Parathyroid adenoma (tissue), 2 donors: ENCODE measurements around the gene CDH11.

ENCODE experiments used
- H2AFZ ChIP-seq: fragments of 300-600 bp; sonication (generic); one replicate; pipeline ENCODE4 v1.7.0; 2017; ENCODE audit warnings: antibody characterized with exemption, mild to moderate bottlenecking
- H3K27ac ChIP-seq: fragments of 300-600 bp; sonication (generic); one replicate; pipeline ENCODE4 v1.7.0; 2017
- H3K27me3 ChIP-seq: fragments of 300-600 bp; sonication (generic); one replicate; pipeline ENCODE4 v1.7.0; 2017; ENCODE audit warnings: low read length; ENCODE audit not compliant: control insufficient read depth, insufficient read depth
- H3K36me3 ChIP-seq: fragments of 300-600 bp; sonication (generic); one replicate; pipeline ENCODE4 v1.7.0; 2017; ENCODE audit warnings: low read length; ENCODE audit not compliant: control insufficient read depth, insufficient read depth
- H3K4me1 ChIP-seq: fragments of 300-600 bp; sonication (generic); one replicate; pipeline ENCODE4 v1.7.0; 2017; ENCODE audit warnings: control low read depth
- H3K4me2 ChIP-seq: fragments of 300-600 bp; sonication (generic); one replicate; pipeline ENCODE4 v1.7.0; 2017; ENCODE audit warnings: low read length
- H3K4me3 ChIP-seq: fragments of 300-600 bp; sonication (generic); one replicate; pipeline ENCODE4 v1.7.0; 2017; ENCODE audit warnings: low read depth, low read length
- H3K79me2 ChIP-seq: fragments of 300-600 bp; sonication (generic); one replicate; pipeline ENCODE4 v1.7.0; 2017; ENCODE audit warnings: control low read depth
- H3K9ac ChIP-seq: fragments of 300-600 bp; sonication (generic); one replicate; pipeline ENCODE4 v1.7.0; 2017; ENCODE audit warnings: mild to moderate bottlenecking
- H3K9me3 ChIP-seq: fragments of 300-600 bp; sonication (generic); one replicate; pipeline ENCODE4 v1.7.0; 2017; ENCODE audit warnings: low read length; ENCODE audit not compliant: control insufficient read depth
- TF ChIP-seq, protein P1 (sequence below): fragments of 300-600 bp; sonication (generic); IDR thresholded peaks from one replicate; pipeline ENCODE4 v1.7.0; 2017; ENCODE audit warnings: antibody characterized with exemption, mild to moderate bottlenecking
- donor health status: primary hyperparathyroidism.

CDH11 gene

GRCh38 chr16:64916051-64916450 is 205.8 kb downstream of the CDH11 start:
- H3K4me1 ChIP-seq, result no peaks in the 10 kb centered on the region
- H3K4me3 ChIP-seq, result no peak overlapping the region
- H3K27me3 ChIP-seq, result no peaks in the 10 kb centered on the region
- no peak overlapping the region for H3K9ac ChIP-seq
- H3K79me2 ChIP-seq, result no peaks in the 10 kb centered on the region
- H3K27ac ChIP-seq, result no peak overlapping the region
- no peak overlapping the region for H3K4me2 ChIP-seq
- H2AFZ ChIP-seq, result no peak overlapping the region
- TF ChIP-seq, protein P1, sequence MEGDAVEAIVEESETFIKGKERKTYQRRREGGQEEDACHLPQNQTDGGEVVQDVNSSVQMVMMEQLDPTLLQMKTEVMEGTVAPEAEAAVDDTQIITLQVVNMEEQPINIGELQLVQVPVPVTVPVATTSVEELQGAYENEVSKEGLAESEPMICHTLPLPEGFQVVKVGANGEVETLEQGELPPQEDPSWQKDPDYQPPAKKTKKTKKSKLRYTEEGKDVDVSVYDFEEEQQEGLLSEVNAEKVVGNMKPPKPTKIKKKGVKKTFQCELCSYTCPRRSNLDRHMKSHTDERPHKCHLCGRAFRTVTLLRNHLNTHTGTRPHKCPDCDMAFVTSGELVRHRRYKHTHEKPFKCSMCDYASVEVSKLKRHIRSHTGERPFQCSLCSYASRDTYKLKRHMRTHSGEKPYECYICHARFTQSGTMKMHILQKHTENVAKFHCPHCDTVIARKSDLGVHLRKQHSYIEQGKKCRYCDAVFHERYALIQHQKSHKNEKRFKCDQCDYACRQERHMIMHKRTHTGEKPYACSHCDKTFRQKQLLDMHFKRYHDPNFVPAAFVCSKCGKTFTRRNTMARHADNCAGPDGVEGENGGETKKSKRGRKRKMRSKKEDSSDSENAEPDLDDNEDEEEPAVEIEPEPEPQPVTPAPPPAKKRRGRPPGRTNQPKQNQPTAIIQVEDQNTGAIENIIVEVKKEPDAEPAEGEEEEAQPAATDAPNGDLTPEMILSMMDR, result no peak
- H3K36me3 ChIP-seq, result no peaks in the 10 kb centered on the region
- H3K9me3 ChIP-seq, result no peaks in the 10 kb centered on the region

DNA sequence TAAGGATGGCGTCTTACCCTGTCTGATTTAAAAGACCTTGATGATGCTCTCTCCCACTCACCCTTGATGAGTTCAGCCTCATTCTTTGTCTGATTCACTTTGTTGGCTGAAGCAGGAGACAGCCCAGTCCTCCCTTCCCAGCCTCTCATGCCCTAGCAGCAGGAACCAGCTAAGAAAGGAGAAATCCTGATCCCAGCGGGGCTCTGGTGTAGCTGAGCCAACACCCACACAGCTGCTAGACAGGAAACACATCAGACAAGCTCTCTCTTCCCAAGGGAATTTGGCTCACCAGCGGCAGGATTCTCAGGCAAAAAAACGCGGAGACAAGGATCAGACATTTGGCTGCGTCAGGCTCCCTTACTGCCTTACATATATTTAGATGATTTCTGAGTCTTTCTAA is 211.5 kb downstream of the CDH11 start:
- H3K36me3 ChIP-seq, result no peaks in the 10 kb centered on the region
- H2AFZ ChIP-seq, result no peak overlapping the region
- H3K27ac ChIP-seq, result no peak overlapping the region
- no peaks in the 10 kb centered on the region for H3K79me2 ChIP-seq
- H3K27me3 ChIP-seq, result no peaks in the 10 kb centered on the region
- H3K9me3 ChIP-seq, result no peaks in the 10 kb centered on the region
- no peak overlapping the region for H3K4me2 ChIP-seq
- no peak overlapping the region for H3K9ac ChIP-seq
- TF ChIP-seq, protein P1, result no peak
- no peaks in the 10 kb centered on the region for H3K4me1 ChIP-seq
- no peak overlapping the region for H3K4me3 ChIP-seq

GRCh38 chr16:64907844-64908243 is 214.0 kb downstream of the CDH11 start:
- Histone ChIP-seq H3K9ac (no peak overlapping the region), H3K4me2 (no peak overlapping the region), H2AFZ (no peak overlapping the region), H3K4me3 (no peak overlapping the region), H3K36me3 (no peaks in the 10 kb centered on the region), H3K27ac (no peak overlapping the region), H3K4me1 (no peaks in the 10 kb centered on the region), H3K9me3 (no peaks in the 10 kb centered on the region), H3K27me3 (no peaks in the 10 kb centered on the region), H3K79me2 (no peaks in the 10 kb centered on the region)
- TF ChIP-seq, protein P1, result no peak

DNA sequence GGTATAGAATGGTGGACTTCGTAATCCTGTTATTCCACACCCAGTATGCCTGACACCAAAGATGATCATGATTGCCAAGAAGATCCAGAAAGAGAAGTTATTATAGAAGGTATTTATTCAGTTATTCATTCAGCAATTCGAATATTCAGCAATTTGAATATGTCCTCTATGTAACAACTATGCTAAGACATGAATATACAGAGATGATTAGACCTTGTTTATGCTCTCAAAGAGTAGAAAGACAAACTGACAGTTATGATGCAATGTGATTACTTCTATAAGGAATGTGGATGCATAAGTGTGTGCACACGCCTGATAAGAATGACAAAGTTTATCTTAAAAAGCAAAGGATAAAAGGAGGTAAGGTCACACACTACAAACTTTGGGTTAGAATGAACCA is 218.1 kb downstream of the CDH11 start:
- Histone ChIP-seq H3K27me3 (no peaks in the 10 kb centered on the region), H3K4me1 (no peaks in the 10 kb centered on the region), H3K27ac (no peak overlapping the region), H3K9me3 (no peaks in the 10 kb centered on the region), H2AFZ (no peak overlapping the region), H3K4me3 (no peak overlapping the region), H3K79me2 (no peaks in the 10 kb centered on the region), H3K9ac (no peak overlapping the region), H3K36me3 (no peaks in the 10 kb centered on the region), H3K4me2 (no peak overlapping the region)
- TF ChIP-seq, protein P1, result no peak

- Histone ChIP-seq H3K36me3 (no peaks in the 10 kb centered on the region), H3K27me3 (no peaks in the 10 kb centered on the region)
- TF ChIP-seq, protein P1, result no peak
Observed at GRCh38 chr16:64900517-64900916, 221.3 kb downstream of the CDH11 start.

More at GRCh38 chr16:64900517-64900916, 221.3 kb downstream of the CDH11 start:
- Histone ChIP-seq H2AFZ (no peak overlapping the region), H3K4me1 (no peaks in the 10 kb centered on the region), H3K27ac (no peak overlapping the region), H3K79me2 (no peaks in the 10 kb centered on the region), H3K4me2 (no peak overlapping the region), H3K4me3 (no peak overlapping the region), H3K9ac (no peak overlapping the region), H3K9me3 (no peaks in the 10 kb centered on the region)
